Left ventricle myocardium superior (tissue), 1 donor: ENCODE measurements around the gene ABCC3. TPM values are rescaled to one million over a fixed set of nuclear protein-coding genes. Genes with fewer than 3 reads are reported as not detected.
"Not testable (repeated sequence)": the region's sequence is repeated elsewhere in the genome, so short reads cannot be mapped to it uniquely, and the experiment has no call there.

Experiments
- ATAC-seq: fragments of 200-7000 bp; cut with Tn5 transposase; one replicate; pipeline ENCODE4 v1.9.1; 2020; ENCODE audit warnings: mild to moderate bottlenecking, moderate library complexity
- DNase-seq: peaks from one replicate; pipeline ENCODE4 v3.0.0-alpha.2; 2020
- intact Hi-C: fragments of 100-400 bp; cut with micrococcal nuclease; formaldehyde crosslinking; loops from one replicate; pipeline ENCODE4 v1.11.0; 2022
- total RNA-seq: library from RNA; stranded (reverse); fragmentation: NEBNext Ultra II Directional; extraction: Animal tissue kit (Norgen Biotek cat#: 25700); gene quantifications from one replicate; pipeline ENCODE4 v1.2.1, GENCODE V29; 2021
- donor health status: DM: no; HTN: yes; CAD: no; lungs with severe emphysema.

ABCC3 gene
- total RNA-seq, 1 donor from 2014 or later = 0.37 TPM

- ATAC-seq (no peak), DNase-seq (no peak)
- intact Hi-C loops = no loop called here
These were observed 41.6 kb downstream of the ABCC3 start for GRCh38 chr17:50676065-50676975.

- intact Hi-C loops = no loop called here
- DNase-seq = no peak
- ATAC-seq = no peak
These were observed 43.2 kb downstream of the ABCC3 start for GRCh38 chr17:50677851-50678375.

DNA sequence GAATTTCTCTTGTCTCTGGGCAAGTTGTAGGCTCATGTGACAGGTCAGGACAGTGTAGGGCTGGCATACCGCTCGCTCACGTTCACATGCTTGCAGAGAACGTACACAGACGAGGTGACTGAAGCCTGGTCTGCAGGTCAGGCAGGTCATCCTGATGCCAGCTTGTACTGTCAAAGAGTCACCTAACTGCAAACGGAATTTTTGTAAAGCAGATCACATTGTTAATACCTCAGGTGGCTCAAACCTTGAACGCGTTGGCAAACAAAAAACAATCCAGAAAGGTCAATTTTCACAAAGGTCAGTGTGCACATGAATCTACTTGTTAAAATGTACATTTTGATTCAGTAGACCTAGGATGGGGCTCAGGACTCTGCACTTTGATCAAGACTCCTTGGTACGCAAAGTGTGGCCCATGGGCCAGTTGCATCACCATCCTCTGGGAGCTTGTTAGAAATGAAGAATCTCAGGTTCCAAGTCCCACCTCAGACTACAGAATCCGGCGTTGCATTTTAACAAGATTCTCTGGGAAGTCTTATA, 44.4 kb downstream of the ABCC3 start:
- no peak for ATAC-seq
- intact Hi-C loops = no loop called here
- DNase-seq = no peak

- ATAC-seq (no peak), DNase-seq (no peak)
- intact Hi-C loops = no loop called here
These were observed 45.4 kb downstream of the ABCC3 start for GRCh38 chr17:50680126-50680525.

GRCh38 chr17:50680543-50681262, 46.0 kb downstream of the ABCC3 start:
- ATAC-seq = peak; percentile 12
- DNase-seq, intact Hi-C loops: not testable (repeated sequence)

- intact Hi-C loops = no loop called here
- DNase-seq = peak; percentile 48
- peak; percentile 75 for ATAC-seq
These were observed 46.9 kb downstream of the ABCC3 start for GRCh38 chr17:50681263-50682200.

DNA sequence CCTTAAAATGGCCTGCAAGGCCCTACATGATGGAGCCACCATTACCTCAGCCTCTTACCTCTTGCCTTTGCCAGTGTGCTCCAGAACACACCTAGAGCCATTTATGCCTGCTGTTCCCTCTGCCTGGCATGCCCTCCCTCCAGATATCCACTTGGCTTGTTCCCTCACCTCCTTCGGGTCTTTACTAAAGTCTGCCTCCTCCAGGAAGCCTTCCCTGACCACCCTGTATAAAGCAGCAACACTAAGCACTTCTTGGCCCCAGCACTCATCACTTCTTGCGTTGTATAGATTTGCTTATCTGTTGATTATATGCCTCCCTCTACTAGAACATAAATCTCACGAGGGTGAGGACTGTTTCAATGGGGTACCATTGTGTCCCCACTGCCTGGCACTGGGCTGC, 47.8 kb downstream of the ABCC3 start:
- intact Hi-C loops = no loop called here
- no peak for ATAC-seq
- DNase-seq = no peak

GRCh38 chr17:50682938-50683337, 48.3 kb downstream of the ABCC3 start:
- intact Hi-C loops = no loop called here
- DNase-seq (no peak), ATAC-seq (no peak)

DNA sequence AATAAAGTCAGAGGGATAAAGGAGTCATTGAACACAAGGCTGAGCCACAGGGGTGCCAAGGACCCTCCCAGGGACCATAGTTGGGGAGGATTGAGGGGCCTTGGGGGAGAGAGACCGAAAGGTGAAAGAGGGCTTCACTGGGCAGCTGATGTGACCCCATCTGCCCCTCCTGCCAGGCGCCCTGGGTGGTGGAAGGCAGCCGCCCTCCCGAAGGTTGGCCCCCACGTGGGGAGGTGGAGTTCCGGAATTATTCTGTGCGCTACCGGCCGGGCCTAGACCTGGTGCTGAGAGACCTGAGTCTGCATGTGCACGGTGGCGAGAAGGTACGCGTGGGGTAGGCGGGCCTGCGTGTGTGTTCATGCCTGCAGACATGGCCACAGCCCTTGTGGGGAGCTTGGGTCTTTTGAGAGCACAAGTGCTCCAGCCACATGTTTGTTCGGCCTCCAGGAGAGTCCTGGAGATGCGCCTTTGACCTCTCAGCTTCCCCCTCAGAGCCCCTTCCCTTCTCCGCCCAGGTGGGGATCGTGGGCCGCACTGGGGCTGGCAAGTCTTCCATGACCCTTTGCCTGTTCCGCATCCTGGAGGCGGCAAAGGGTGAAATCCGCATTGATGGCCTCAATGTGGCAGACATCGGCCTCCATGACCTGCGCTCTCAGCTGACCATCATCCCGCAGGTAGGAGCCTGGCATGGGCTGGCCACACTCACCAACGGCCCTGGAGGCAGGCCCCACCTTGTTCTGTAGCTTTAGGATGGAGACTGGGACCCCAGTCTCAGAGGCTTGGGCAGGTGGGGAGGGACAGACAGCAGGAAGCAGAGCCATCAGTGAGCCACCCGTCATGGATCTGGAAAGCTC, 49.0 kb downstream of the ABCC3 start:
- DNase-seq (no peak), ATAC-seq (no peak)
- intact Hi-C loops = no loop called here

DNA sequence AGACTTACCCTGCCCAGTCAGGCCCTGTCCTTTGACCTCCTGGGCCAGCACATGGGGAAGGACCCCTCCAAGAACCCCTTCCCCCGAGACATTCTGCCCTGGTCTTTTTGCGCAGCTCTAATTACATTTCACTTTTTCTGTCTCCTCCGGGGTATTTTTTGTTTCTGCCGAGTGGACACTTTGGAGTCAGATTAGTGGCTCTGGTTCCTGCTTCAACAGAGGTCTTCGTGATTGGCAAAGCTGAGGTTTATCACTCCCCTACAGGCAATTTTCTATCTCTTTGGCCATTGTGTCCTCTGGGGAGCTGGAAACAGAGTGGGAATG, 49.6 kb downstream of the ABCC3 start:
- ATAC-seq (no peak), DNase-seq (no peak)
- intact Hi-C loops = no loop called here

DNA sequence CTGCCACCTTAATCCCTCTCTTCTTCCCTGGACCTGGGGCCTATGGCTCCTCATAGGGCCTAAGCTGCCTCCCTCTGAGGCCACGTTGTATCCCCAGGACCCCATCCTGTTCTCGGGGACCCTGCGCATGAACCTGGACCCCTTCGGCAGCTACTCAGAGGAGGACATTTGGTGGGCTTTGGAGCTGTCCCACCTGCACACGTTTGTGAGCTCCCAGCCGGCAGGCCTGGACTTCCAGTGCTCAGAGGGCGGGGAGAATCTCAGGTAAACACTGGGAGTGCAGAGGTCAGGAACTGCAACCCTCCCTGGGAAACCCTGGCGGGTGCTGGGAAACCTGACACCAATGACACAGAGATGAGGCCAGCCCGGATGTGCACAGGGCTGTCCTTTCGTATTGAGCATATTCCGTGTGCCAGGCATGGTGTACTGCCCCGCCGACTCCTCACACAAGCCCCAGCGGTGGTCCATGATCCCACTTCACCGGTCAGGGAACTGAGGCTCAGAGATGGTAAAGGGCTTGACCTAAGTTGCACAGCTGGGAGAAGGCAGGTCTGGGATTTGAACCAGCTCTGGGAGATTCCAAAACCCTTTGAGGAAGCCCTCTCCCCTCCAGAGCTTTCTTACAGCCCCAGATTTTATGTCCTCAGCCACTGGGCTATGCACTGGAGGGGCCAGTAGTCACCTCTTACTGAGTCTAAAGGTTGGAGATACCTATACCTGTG, 50.1 kb downstream of the ABCC3 start:
- ATAC-seq (no peak), DNase-seq (no peak)
- intact Hi-C loops = no loop called here

DNA sequence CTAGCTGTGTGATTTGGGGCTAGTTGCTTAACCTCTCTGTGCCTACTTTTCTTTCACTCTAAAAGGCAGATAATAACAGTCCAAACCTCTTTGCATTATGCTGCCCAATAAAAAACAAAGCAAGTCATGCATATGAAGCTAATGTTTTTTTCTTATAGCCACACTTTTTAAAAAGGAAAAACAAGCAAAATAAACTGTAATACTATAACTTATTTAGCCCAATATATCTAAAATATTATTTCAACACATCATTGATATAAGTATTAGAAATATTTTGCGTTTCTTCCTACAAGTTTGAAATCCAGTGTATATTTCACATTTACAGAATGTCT, 50.6 kb downstream of the ABCC3 start:
- no peak for DNase-seq
- intact Hi-C loops = no loop called here
- ATAC-seq = no peak

DNA sequence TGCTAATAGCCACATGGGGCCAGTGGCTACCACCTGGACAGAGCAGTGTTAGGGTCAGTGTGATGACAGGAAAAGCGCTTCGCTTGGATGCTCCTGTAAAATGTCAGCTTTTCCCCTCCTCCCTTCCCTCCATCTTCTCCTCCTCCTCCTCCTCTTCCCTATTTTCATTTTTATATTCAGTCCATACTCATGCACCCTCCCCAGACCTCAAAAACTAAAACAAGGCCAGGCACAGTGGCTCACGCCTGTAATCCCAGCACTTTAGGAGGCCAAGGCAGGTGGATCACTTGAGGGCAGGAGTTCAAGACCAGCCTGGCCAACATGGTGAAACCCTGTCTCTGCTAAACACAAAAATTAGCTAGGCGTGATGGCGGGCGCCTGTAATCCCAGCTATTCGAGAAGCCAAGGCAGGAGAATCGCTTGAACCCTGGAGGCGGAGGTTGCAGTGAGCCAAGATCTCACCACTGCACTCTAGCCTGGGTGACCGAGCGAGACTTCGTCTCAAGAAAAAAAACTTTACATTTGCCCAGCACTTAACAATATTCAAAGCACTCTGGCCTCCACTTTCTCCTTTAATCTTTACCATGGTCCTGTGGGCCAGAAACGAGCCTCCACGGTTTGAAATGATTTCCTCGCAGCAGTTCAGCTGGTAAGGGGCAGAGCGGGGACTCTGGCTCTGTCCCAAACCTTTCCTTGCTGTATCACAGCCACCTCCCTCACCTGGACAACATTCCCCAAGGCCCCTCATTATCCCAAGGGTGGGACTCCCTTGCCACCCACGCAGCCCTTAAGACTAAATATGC, 51.2 kb downstream of the ABCC3 start:
- ATAC-seq (no peak), DNase-seq (no peak)
- intact Hi-C loops = no loop called here

DNA sequence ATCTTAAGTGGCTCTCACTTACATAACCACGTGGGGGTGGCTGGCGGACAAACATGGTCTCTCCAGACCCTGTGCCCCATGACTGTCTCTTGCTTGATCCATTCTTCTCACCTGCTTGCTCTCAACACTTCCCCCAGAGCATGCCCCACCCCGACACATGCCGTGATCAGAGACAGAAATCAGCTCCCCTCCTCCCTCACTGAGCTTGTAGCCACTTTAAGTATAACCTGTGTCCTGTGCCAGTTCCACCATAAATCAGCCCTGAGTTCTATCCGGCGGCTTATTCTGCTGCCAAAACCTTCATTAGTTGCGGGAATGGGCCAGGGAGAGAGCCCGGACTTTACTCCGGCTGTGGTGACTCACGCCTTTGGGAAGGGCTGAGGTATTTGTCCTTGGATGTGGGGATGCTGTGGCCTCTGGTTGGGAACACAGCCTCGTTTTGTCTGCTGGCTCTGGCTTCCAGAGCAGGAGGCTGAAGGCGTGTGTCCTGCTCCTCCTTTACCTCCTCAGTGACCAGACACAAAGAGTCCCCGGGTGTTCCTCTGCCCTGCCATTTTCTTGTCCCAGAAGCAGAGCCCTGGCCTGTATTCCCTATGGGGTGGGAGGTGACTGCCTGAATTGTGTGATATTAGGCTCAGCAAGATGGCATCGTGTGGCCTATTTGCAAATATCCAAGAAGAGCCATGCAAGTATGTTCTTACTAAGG, 52.0 kb downstream of the ABCC3 start:
- intact Hi-C loops = no loop called here
- peak; percentile 85 for ATAC-seq

GRCh38 chr17:50687200-50688066, 52.8 kb downstream of the ABCC3 start:
- no peak for DNase-seq
- intact Hi-C loops = no loop called here
- ATAC-seq = no peak

More for the DNA sequence above, 52.0 kb downstream of the ABCC3 start:
- DNase-seq = peak; percentile 51
